Calu3 (cell line): ENCODE results near the gene ADCY5. TPM values are rescaled to one million over a fixed set of nuclear protein-coding genes. Genes with fewer than 3 reads are reported as not detected.

Experiments used
- BruUV-seq: library from RNA; stranded (reverse); fragments of 400-500 nt; replicated peaks from 2 replicates; lab custom pipeline; 2021; lab: Mats Ljungman, UMichigan
- CTCF ChIA-PET: fragments of 300-600 bp; sonication (Branson Sonifier 250); formaldehyde crosslinking; loops from one replicate; lab custom pipeline; 2022; ENCODE audit warnings: antibody characterized with exemption; lab: Charles Lee
- DNase-seq: peaks from one replicate; pipeline ENCODE4 v3.0.0; 2022
- H3K27ac Mint-ChIP-seq: one replicate; pipeline ENCODE4 v1.8.0; 2022; ENCODE audit warnings: mixed read lengths; ENCODE audit not compliant: unreplicated experiment
- H3K27me3 Mint-ChIP-seq: one replicate; pipeline ENCODE4 v1.8.0; 2022; ENCODE audit warnings: mixed read lengths; ENCODE audit not compliant: unreplicated experiment
- H3K36me3 Mint-ChIP-seq: one replicate; pipeline ENCODE4 v1.8.0; 2022; ENCODE audit warnings: mild to moderate bottlenecking, moderate library complexity, mixed read lengths; ENCODE audit not compliant: insufficient read depth, unreplicated experiment
- H3K4me1 Mint-ChIP-seq: one replicate; pipeline ENCODE4 v1.8.0; 2022; ENCODE audit warnings: mild to moderate bottlenecking, low read depth, mixed read lengths; ENCODE audit not compliant: unreplicated experiment
- H3K4me3 Mint-ChIP-seq: one replicate; pipeline ENCODE4 v1.8.0; 2022; ENCODE audit warnings: mild to moderate bottlenecking, low read depth, moderate library complexity, mixed read lengths; ENCODE audit not compliant: unreplicated experiment
- H3K9me3 Mint-ChIP-seq: one replicate; pipeline ENCODE4 v1.8.0; 2022; ENCODE audit warnings: low read depth, mixed read lengths; ENCODE audit not compliant: unreplicated experiment
- CTCF ChIP-seq: fragments of 200-600 bp; IDR thresholded peaks from one replicate; pipeline ENCODE4 v1.8.0; 2022; ENCODE audit warnings: antibody characterized with exemption; ENCODE audit not compliant: unreplicated experiment
- intact Hi-C: fragments of 100-400 bp; cut with micrococcal nuclease; formaldehyde crosslinking; loops from one replicate; pipeline ENCODE4 v1.10.0; 2022; ENCODE audit not compliant: unreplicated experiment
- total RNA-seq: library from RNA; stranded (reverse); gene quantifications from 2 replicates; pipeline ENCODE4 v1.2.3, GENCODE V29; 2022

ADCY5 gene
- total RNA-seq, 1 experiment from 2014 or later: 2.5 TPM

- Mint-ChIP-seq H3K9me3 (no peaks in the 10 kb centered on the region), H3K4me1 (no peaks in the 10 kb centered on the region), H3K27ac (no peak overlapping the region), H3K36me3 (no peaks in the 10 kb centered on the region), H3K4me3 (no peak overlapping the region), H3K27me3 (no peaks in the 10 kb centered on the region)
- intact Hi-C loops: no loop called here
- CTCF ChIA-PET: no interaction called here
- DNase-seq: no peak
- no peak for TF ChIP-seq CTCF
- no TSS peak for BruUV-seq
Observed at GRCh38 chr3:123279121-123279520, 169.8 kb downstream of the ADCY5 start.

- H3K27ac Mint-ChIP-seq: no peak overlapping the region
- CTCF ChIA-PET: no interaction called here
- intact Hi-C loops: no loop called here
- no peak overlapping the region for H3K4me3 Mint-ChIP-seq
- H3K27me3 Mint-ChIP-seq: no peaks in the 10 kb centered on the region
- no peak for DNase-seq
- peaks cover 2% of the 10 kb centered on the region for H3K4me1 Mint-ChIP-seq
- no peak for TF ChIP-seq CTCF
- H3K36me3 Mint-ChIP-seq: no peaks in the 10 kb centered on the region
- BruUV-seq: no TSS peak
- no peaks in the 10 kb centered on the region for H3K9me3 Mint-ChIP-seq
Observed at GRCh38 chr3:123278446-123278845, 170.4 kb downstream of the ADCY5 start.

- Mint-ChIP-seq H3K4me3 (no peak overlapping the region), H3K36me3 (no peaks in the 10 kb centered on the region), H3K9me3 (no peaks in the 10 kb centered on the region), H3K4me1 (peaks cover 9% of the 10 kb centered on the region), H3K27ac (no peak overlapping the region), H3K27me3 (no peaks in the 10 kb centered on the region)
- no peak for TF ChIP-seq CTCF
- no peak for DNase-seq
- BruUV-seq: no TSS peak
- intact Hi-C loops: no loop called here
- CTCF ChIA-PET: no interaction called here
Observed at GRCh38 chr3:123277106-123277505, 171.8 kb downstream of the ADCY5 start.

- intact Hi-C loops: no loop called here
- Mint-ChIP-seq H3K9me3 (no peaks in the 10 kb centered on the region), H3K27me3 (no peaks in the 10 kb centered on the region), H3K4me1 (peaks cover 15% of the 10 kb centered on the region), H3K36me3 (no peaks in the 10 kb centered on the region), H3K4me3 (no peak overlapping the region), H3K27ac (no peak overlapping the region)
- no peak for DNase-seq
- no TSS peak for BruUV-seq
- TF ChIP-seq CTCF: no peak
- CTCF ChIA-PET: no interaction called here
Observed at GRCh38 chr3:123276346-123277006, 172.4 kb downstream of the ADCY5 start.
